Large intestine (tissue), 12 donors: ENCODE results near the gene DCTN1. TPM values are rescaled to one million over a fixed set of nuclear protein-coding genes. Genes with fewer than 3 reads are reported as not detected.

Source experiments
- DNase-seq, 2 donors: peaks; one replicate each; pipeline versions ENCODE4 v3.0.0 to v3.0.0-alpha.2; 2013
- H3K27ac ChIP-seq: one replicate; pipeline ENCODE4 v1.5.1; 2013; ENCODE audit warnings: low read length
- H3K27me3 ChIP-seq: 2 replicates; pipeline ENCODE4 v1.6.1; 2013; ENCODE audit warnings: low read length; ENCODE audit not compliant: control insufficient read depth, insufficient read depth
- H3K36me3 ChIP-seq: 2 replicates; pipeline ENCODE4 v1.6.1; 2013; ENCODE audit warnings: low read length; ENCODE audit not compliant: control insufficient read depth, insufficient read depth
- H3K4me1 ChIP-seq: one replicate; pipeline ENCODE4 v1.6.1; 2013; ENCODE audit warnings: low read length; ENCODE audit not compliant: control insufficient read depth, insufficient read depth
- H3K4me3 ChIP-seq: one replicate; pipeline ENCODE4 v1.5.1; 2013; ENCODE audit warnings: low read length
- H3K9me3 ChIP-seq: one replicate; pipeline ENCODE4 v1.6.1; 2013; ENCODE audit warnings: mild to moderate bottlenecking, low read depth, low read length, moderate library complexity; ENCODE audit not compliant: control insufficient read depth
- WGBS: methylation state at CpG from one replicate; pipeline ENCODE4 v1.1.5; 2013; ENCODE audit warnings: low lambda C conversion rate; ENCODE audit not compliant: insufficient coverage; 5-methylcytosine and 5-hydroxymethylcytosine counted together
- long read RNA-seq, 11 donors: transcript quantifications; one replicate each; lab custom pipeline, GENCODE V29; 2026
- polyA plus RNA-seq: library from polyadenylated mRNA; unstranded; fragments of 120-200 nt; gene quantifications from one replicate; pipeline ENCODE4 v1.2.1, GENCODE V29; 2013

The DCTN1 gene
- polyA plus RNA-seq, result 90.7 TPM
- long read RNA-seq, donor 1, full-length matches to known transcripts, result 3 of 8 reads
- long read RNA-seq, donor 1, partial matches to known transcripts, result 5 of 8 reads
- long read RNA-seq, donor 1, other reads (novel, unspliced or antisense), result 0 of 8 reads
- long read RNA-seq, donor 2, full-length matches to known transcripts, result 7 of 24 reads
- long read RNA-seq, donor 2, partial matches to known transcripts, result 17 of 24 reads
- long read RNA-seq, donor 2, other reads (novel, unspliced or antisense), result 0 of 24 reads
- long read RNA-seq, donor 3, result 0 reads
- long read RNA-seq, donor 4, full-length matches to known transcripts, result 1 of 1 reads
- long read RNA-seq, donor 4, partial matches to known transcripts, result 0 of 1 reads
- long read RNA-seq, donor 4, other reads (novel, unspliced or antisense), result 0 of 1 reads
- long read RNA-seq, donor 5, full-length matches to known transcripts, result 6 of 6 reads
- long read RNA-seq, donor 5, partial matches to known transcripts, result 0 of 6 reads
- long read RNA-seq, donor 5, other reads (novel, unspliced or antisense), result 0 of 6 reads
- long read RNA-seq, donor 6, full-length matches to known transcripts, result 4 of 9 reads
- long read RNA-seq, donor 6, partial matches to known transcripts, result 5 of 9 reads
- long read RNA-seq, donor 6, other reads (novel, unspliced or antisense), result 0 of 9 reads
- long read RNA-seq, donor 7, full-length matches to known transcripts, result 6 of 6 reads
- long read RNA-seq, donor 7, partial matches to known transcripts, result 0 of 6 reads
- long read RNA-seq, donor 7, other reads (novel, unspliced or antisense), result 0 of 6 reads
- long read RNA-seq, donor 8, full-length matches to known transcripts, result 11 of 11 reads
- long read RNA-seq, donor 8, partial matches to known transcripts, result 0 of 11 reads
- long read RNA-seq, donor 8, other reads (novel, unspliced or antisense), result 0 of 11 reads
- long read RNA-seq, donor 9, full-length matches to known transcripts, result 6 of 6 reads
- long read RNA-seq, donor 9, partial matches to known transcripts, result 0 of 6 reads
- long read RNA-seq, donor 9, other reads (novel, unspliced or antisense), result 0 of 6 reads
- long read RNA-seq, donor 10, full-length matches to known transcripts, result 7 of 19 reads
- long read RNA-seq, donor 10, partial matches to known transcripts, result 12 of 19 reads
- long read RNA-seq, donor 10, other reads (novel, unspliced or antisense), result 0 of 19 reads
- long read RNA-seq, donor 11, full-length matches to known transcripts, result 7 of 7 reads
- long read RNA-seq, donor 11, partial matches to known transcripts, result 0 of 7 reads
- long read RNA-seq, donor 11, other reads (novel, unspliced or antisense), result 0 of 7 reads

GRCh38 chr2:74379851-74380789 is at the start of gene DCTN1:
TSS of gene DCTN1 (minus strand) at chr2:74380311. CDS start at chr2:74380037, 274 bp downstream.
- peak; percentile 26 to 42 for DNase-seq
- no peaks in the 10 kb centered on the region for H3K27me3 ChIP-seq
- H3K9me3 ChIP-seq, result no peaks in the 10 kb centered on the region
- H3K4me3 ChIP-seq, result no peak within 1 kb of the TSS
- no peak within 1 kb of the TSS for H3K27ac ChIP-seq
- WGBS, result no CpG with 5 or more reads among the region's 14 CpGs
- peaks cover 5% of the 10 kb centered on the region for H3K4me1 ChIP-seq
- H3K36me3 ChIP-seq, result peaks cover 32% of the 10 kb centered on the region

- Histone ChIP-seq H3K36me3 (peaks cover 82% of the 10 kb centered on the region), H3K9me3 (no peaks in the 10 kb centered on the region), H3K27ac (peak overlapping the region; percentile 92), H3K4me1 (peaks cover 72% of the 10 kb centered on the region), H3K27me3 (no peaks in the 10 kb centered on the region), H3K4me3 (no peak overlapping the region)
- no peak for DNase-seq
- no CpG with 5 or more reads among the region's 5 CpGs for WGBS
Measured at GRCh38 chr2:74428675-74429074, 48.6 kb upstream of the DCTN1 start.

- Histone ChIP-seq H3K4me1 (peaks cover 74% of the 10 kb centered on the region), H3K4me3 (no peak overlapping the region), H3K27ac (peak overlapping the region; percentile 62), H3K9me3 (no peaks in the 10 kb centered on the region), H3K36me3 (peaks cover 81% of the 10 kb centered on the region), H3K27me3 (no peaks in the 10 kb centered on the region)
- no CpG with 5 or more reads among the region's 3 CpGs for WGBS
- DNase-seq, result no peak
Measured at GRCh38 chr2:74427551-74427950, 47.4 kb upstream of the DCTN1 start.

- H3K9me3 ChIP-seq, result no peaks in the 10 kb centered on the region
- no peak overlapping the region for H3K4me3 ChIP-seq
- peak in 1 of 2 donors; percentile 61 for DNase-seq
- H3K4me1 ChIP-seq, result peaks cover 70% of the 10 kb centered on the region
- H3K27ac ChIP-seq, result peak overlapping the region; percentile 62
- H3K36me3 ChIP-seq, result peaks cover 68% of the 10 kb centered on the region
- H3K27me3 ChIP-seq, result no peaks in the 10 kb centered on the region
- WGBS, result no CpG with 5 or more reads among the region's 14 CpGs
Measured at GRCh38 chr2:74426181-74426758, 46.2 kb upstream of the DCTN1 start.

- Histone ChIP-seq H3K4me3 (no peak overlapping the region), H3K27me3 (no peaks in the 10 kb centered on the region), H3K27ac (peak overlapping the region; percentile 62), H3K4me1 (peaks cover 70% of the 10 kb centered on the region), H3K36me3 (peaks cover 61% of the 10 kb centered on the region), H3K9me3 (no peaks in the 10 kb centered on the region)
- whole genome bisulfite sequencing, result no CpG with 5 or more reads among the region's 7 CpGs
- DNase-seq, result peak; percentile 90 to 94
Measured at GRCh38 chr2:74425523-74425922, 45.4 kb upstream of the DCTN1 start.

GRCh38 chr2:74424995-74425406 is 44.9 kb upstream of the DCTN1 start:
- peak overlapping the region; percentile 62 for H3K27ac ChIP-seq
- no peak for DNase-seq
- H3K27me3 ChIP-seq, result peaks cover 2% of the 10 kb centered on the region
- H3K9me3 ChIP-seq, result no peaks in the 10 kb centered on the region
- H3K4me3 ChIP-seq, result no peak overlapping the region
- peaks cover 66% of the 10 kb centered on the region for H3K4me1 ChIP-seq
- H3K36me3 ChIP-seq, result peaks cover 56% of the 10 kb centered on the region
- WGBS, result no CpG with 5 or more reads among the region's 5 CpGs

GRCh38 chr2:74424139-74424992 is 44.3 kb upstream of the DCTN1 start:
- Histone ChIP-seq H3K27ac (peak overlapping the region; percentile 62), H3K27me3 (peaks cover 2% of the 10 kb centered on the region), H3K9me3 (no peaks in the 10 kb centered on the region), H3K4me3 (no peak overlapping the region), H3K4me1 (peaks cover 60% of the 10 kb centered on the region), H3K36me3 (peaks cover 50% of the 10 kb centered on the region)
- WGBS, result no CpG with 5 or more reads among the region's 5 CpGs
- DNase-seq, result peak in 1 of 2 donors; percentile 26

- no CpG with 5 or more reads among the region's 9 CpGs for WGBS
- H3K36me3 ChIP-seq, result peaks cover 41% of the 10 kb centered on the region
- no peak overlapping the region for H3K4me3 ChIP-seq
- H3K27ac ChIP-seq, result no peak overlapping the region
- peaks cover 51% of the 10 kb centered on the region for H3K4me1 ChIP-seq
- no peaks in the 10 kb centered on the region for H3K9me3 ChIP-seq
- peak in 1 of 2 donors; percentile 6 for DNase-seq
- H3K27me3 ChIP-seq, result peaks cover 2% of the 10 kb centered on the region
Measured at GRCh38 chr2:74423231-74424095, 43.4 kb upstream of the DCTN1 start.
